ENCODE results near the gene FUT2.

DNA sequence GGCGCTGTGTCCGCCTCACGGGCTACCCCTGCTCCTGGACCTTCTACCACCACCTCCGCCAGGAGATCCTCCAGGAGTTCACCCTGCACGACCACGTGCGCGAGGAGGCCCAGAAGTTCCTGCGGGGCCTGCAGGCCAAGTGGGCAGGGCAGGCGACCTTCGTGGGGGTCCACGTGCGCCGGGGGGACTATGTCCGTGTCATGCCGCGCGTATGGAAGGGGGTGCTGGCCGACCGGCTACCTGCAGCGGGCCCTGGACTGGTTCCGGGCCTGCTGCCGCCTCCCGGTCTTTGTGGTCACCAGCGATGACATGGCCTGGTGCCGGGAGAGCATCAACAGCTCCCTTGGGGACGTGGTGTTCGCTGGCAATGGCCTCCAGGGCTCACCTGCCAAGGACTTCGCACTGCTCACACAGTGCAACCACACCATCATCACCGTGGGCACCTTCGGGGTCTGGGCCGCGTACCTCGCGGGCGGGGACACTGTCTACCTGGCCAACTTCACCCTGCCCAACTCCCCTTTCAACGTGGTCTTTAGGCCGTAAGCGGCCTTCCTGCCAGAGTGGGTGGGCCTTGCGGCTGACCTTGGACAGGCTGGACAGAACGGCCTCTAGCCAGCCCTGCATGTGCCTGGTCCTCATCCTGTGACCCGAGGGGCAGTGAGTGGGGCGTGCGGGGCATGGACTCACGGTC lies 15.2 kb upstream of the FUT2 start:
- TF ChIP-seq, protein P1, sequence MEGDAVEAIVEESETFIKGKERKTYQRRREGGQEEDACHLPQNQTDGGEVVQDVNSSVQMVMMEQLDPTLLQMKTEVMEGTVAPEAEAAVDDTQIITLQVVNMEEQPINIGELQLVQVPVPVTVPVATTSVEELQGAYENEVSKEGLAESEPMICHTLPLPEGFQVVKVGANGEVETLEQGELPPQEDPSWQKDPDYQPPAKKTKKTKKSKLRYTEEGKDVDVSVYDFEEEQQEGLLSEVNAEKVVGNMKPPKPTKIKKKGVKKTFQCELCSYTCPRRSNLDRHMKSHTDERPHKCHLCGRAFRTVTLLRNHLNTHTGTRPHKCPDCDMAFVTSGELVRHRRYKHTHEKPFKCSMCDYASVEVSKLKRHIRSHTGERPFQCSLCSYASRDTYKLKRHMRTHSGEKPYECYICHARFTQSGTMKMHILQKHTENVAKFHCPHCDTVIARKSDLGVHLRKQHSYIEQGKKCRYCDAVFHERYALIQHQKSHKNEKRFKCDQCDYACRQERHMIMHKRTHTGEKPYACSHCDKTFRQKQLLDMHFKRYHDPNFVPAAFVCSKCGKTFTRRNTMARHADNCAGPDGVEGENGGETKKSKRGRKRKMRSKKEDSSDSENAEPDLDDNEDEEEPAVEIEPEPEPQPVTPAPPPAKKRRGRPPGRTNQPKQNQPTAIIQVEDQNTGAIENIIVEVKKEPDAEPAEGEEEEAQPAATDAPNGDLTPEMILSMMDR (conservative IDR thresholded peaks at IDR 0.05; ENCODE audit: low read length): no peak
- TF ChIP-seq EZH2phosphoT487 (IDR thresholded peaks at IDR 0.05; ENCODE audit: borderline replicate concordance): no peak

Data from Loucy (cell line).